GM12892 (cell line): Measurements from ENCODE around the gene RBM15B.

ENCODE experiments used
- POLR2A ChIP-seq: IDR thresholded peaks from 2 replicates; pipeline ENCODE4 v1.6.1; 2011; ENCODE audit warnings: low read depth, low read length, control low read depth
- POLR2AphosphoS5 ChIP-seq: IDR thresholded peaks from 2 replicates; pipeline ENCODE4 v1.6.1; 2011; ENCODE audit warnings: low read depth, low read length, control low read depth

GRCh38 chr3:51353131-51353530 lies 38.0 kb upstream of the RBM15B start:
- TF ChIP-seq POLR2AphosphoS5 (no peak), POLR2A (no peak)
